K562 (cell line): ENCODE data around the gene MCM7. TPM values are rescaled to one million over a fixed set of nuclear protein-coding genes. Genes with fewer than 3 reads are reported as not detected.

Experiments used
- NRF1 ChIP-seq, 2 experiments: fragments of 450-650 bp; IDR thresholded peaks in 1 of 2; conservative IDR thresholded peaks in 1 of 2; 2 replicates each; pipeline ENCODE4 v1.6.1; 2014; ENCODE audit warnings: mild to moderate bottlenecking in 2 of 2
- POLR2B ChIP-seq: fragments of 450-650 bp; IDR thresholded peaks from 2 replicates; pipeline ENCODE4 v1.6.1; 2018; ENCODE audit warnings: low read depth; ENCODE audit not compliant: partially characterized antibody
- RFX1 ChIP-seq: fragments of 450-650 bp; IDR thresholded peaks from 2 replicates; pipeline ENCODE4 v1.6.1; 2016; ENCODE audit warnings: mild to moderate bottlenecking, moderate library complexity
- SAFB ChIP-seq: fragments of 200-400 bp; formaldehyde crosslinking; IDR thresholded peaks from 2 replicates; pipeline ENCODE4 v1.6.1; 2017; ENCODE audit warnings: low read depth, low read length, borderline replicate concordance
- ZFPM2 ChIP-seq: fragments of 250-450 bp; sonication (Bioruptor Pico); IDR thresholded peaks from 2 replicates; pipeline ENCODE4 v1.5.1; 2022; ENCODE audit warnings: mild to moderate bottlenecking
- polyA plus RNA-seq, 8 experiments: library from polyadenylated mRNA; depleted of rRNA in 4 of 8; stranded (reverse) in 5 of 8; unstranded in 3 of 8; fragments of >200 nt; fragmentation: Nextera tagmentation in 2 of 8; fragmentation: Illumina TruSeq in 1 of 8; extraction: Ambion mirVana in 2 of 8; extraction: Trizol in 1 of 8; gene quantifications; 2 replicates each; pipeline versions ENCODE4 v1.2.1 to v1.2.3, GENCODE V29; 2011 to 2014; ENCODE audit warnings: inconsistent platforms in 1 of 8, missing spikeins in 1 of 8
- total RNA-seq, 7 experiments: library from RNA; depleted of rRNA in 6 of 7; stranded (reverse); fragments of >200 nt in 6 of 7; fragmentation: Illumina TruSeq in 2 of 7; extraction: Trizol in 2 of 7; gene quantifications; 2 replicates each; pipeline versions ENCODE4 v1.2.1 to v1.2.3, GENCODE V29; 2011 to 2021; ENCODE audit warnings: low replicate concordance in 1 of 7
- TF ChIP-seq, protein P1 (sequence below): sonication (generic); formaldehyde crosslinking; IDR thresholded peaks from 2 replicates; pipeline ENCODE4 v1.8.0; 2022; ENCODE audit warnings: missing genetic modification reagents, mild to moderate bottlenecking, borderline replicate concordance
- TF ChIP-seq, protein P2 (sequence below): fragments of 450-650 bp; IDR thresholded peaks from 2 replicates; pipeline ENCODE4 v1.6.1; 2017; ENCODE audit warnings: antibody characterized with exemption, mild to moderate bottlenecking
- TF ChIP-seq, protein P3 (sequence below): sonication (generic); formaldehyde crosslinking; IDR thresholded peaks from 2 replicates; pipeline ENCODE4 v1.8.1; 2022; ENCODE audit warnings: missing genetic modification reagents
- TF ChIP-seq, protein P4 (sequence below), 3 experiments: IDR thresholded peaks in 2 of 3; conservative IDR thresholded peaks in 1 of 3; 2 replicates each; pipeline ENCODE4 v1.5.1; 2011 to 2012; ENCODE audit warnings: low read length in 3 of 3, mild to moderate bottlenecking in 3 of 3, control low read depth in 2 of 3, improper control_type of control experiment in 1 of 3, inconsistent platforms in 1 of 3, low read depth in 1 of 3, mixed read lengths in 1 of 3, moderate library complexity in 1 of 3; ENCODE audit not compliant: insufficient read depth in 2 of 3
- TF ChIP-seq, protein P5 (sequence below): fragments of 450-650 bp; formaldehyde crosslinking; IDR thresholded peaks from 2 replicates; pipeline ENCODE4 v1.4.0; 2020; ENCODE audit warnings: mild to moderate bottlenecking, moderate library complexity
- TF ChIP-seq, protein P6 (sequence below): sonication (generic); formaldehyde crosslinking; IDR thresholded peaks from 2 replicates; pipeline ENCODE4 v1.8.0; 2022; ENCODE audit warnings: mild to moderate bottlenecking, missing genetic modification reagents, borderline replicate concordance

The MCM7 gene
- total and polyA plus RNA-seq, 9 of the 15 experiments (the other 6 are each of a cell fraction or from before 2014, with no cell fraction given): 329 to 856 (median 437) TPM

DNA sequence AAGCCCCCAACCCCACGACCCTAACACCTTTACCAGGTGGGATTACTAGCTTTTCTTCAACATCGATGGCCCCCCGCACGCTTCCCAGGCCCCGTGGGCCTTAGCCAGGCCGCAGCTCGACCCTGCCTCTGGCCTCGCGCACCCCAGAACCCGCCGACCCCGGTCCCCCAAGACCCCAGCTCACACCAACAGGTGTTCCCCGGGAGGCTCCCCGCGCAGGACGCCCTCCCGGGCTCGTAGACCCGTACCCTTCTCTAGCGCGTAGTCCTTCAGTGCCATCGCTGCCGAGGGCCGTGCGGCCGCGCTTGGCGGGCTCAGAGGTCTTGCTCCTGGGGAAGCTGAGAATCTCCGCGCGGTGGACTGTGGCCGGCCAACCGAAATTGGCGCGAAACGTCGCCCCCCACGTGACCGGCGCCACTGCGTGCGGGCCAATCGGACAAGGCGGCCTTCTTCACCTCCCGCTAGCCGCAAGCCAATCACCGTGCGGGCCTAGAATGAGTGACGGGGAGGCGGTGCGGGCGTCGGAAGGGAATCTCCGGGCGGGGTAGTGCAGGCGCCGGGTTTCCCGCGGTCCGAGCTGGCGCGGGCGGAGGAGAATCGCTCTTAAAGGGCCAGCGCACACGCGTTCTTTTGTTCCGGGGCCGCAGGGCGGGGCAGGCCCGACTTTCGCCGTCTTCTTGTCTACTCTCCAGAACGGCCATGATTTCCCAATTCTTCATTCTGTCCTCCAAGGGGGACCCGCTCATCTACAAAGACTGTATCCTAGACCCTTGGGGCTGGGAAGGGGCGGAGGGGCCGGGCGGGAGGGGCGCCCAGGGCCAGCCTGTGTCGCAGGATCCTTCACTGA is at the start of gene MCM7, which contains the start of gene AP4M1 (continued):
- TF ChIP-seq, protein P1, sequence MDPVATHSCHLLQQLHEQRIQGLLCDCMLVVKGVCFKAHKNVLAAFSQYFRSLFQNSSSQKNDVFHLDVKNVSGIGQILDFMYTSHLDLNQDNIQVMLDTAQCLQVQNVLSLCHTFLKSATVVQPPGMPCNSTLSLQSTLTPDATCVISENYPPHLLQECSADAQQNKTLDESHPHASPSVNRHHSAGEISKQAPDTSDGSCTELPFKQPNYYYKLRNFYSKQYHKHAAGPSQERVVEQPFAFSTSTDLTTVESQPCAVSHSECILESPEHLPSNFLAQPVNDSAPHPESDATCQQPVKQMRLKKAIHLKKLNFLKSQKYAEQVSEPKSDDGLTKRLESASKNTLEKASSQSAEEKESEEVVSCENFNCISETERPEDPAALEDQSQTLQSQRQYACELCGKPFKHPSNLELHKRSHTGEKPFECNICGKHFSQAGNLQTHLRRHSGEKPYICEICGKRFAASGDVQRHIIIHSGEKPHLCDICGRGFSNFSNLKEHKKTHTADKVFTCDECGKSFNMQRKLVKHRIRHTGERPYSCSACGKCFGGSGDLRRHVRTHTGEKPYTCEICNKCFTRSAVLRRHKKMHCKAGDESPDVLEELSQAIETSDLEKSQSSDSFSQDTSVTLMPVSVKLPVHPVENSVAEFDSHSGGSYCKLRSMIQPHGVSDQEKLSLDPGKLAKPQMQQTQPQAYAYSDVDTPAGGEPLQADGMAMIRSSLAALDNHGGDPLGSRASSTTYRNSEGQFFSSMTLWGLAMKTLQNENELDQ (CRISPR knock-in tag): peak; percentile 92; the same call in 1 of the 2 replicates
- TF ChIP-seq, protein P2, sequence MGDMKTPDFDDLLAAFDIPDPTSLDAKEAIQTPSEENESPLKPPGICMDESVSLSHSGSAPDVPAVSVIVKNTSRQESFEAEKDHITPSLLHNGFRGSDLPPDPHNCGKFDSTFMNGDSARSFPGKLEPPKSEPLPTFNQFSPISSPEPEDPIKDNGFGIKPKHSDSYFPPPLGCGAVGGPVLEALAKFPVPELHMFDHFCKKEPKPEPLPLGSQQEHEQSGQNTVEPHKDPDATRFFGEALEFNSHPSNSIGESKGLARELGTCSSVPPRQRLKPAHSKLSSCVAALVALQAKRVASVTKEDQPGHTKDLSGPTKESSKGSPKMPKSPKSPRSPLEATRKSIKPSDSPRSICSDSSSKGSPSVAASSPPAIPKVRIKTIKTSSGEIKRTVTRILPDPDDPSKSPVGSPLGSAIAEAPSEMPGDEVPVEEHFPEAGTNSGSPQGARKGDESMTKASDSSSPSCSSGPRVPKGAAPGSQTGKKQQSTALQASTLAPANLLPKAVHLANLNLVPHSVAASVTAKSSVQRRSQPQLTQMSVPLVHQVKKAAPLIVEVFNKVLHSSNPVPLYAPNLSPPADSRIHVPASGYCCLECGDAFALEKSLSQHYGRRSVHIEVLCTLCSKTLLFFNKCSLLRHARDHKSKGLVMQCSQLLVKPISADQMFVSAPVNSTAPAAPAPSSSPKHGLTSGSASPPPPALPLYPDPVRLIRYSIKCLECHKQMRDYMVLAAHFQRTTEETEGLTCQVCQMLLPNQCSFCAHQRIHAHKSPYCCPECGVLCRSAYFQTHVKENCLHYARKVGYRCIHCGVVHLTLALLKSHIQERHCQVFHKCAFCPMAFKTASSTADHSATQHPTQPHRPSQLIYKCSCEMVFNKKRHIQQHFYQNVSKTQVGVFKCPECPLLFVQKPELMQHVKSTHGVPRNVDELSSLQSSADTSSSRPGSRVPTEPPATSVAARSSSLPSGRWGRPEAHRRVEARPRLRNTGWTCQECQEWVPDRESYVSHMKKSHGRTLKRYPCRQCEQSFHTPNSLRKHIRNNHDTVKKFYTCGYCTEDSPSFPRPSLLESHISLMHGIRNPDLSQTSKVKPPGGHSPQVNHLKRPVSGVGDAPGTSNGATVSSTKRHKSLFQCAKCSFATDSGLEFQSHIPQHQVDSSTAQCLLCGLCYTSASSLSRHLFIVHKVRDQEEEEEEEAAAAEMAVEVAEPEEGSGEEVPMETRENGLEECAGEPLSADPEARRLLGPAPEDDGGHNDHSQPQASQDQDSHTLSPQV: peak; percentile 3; the same call in 1 of the 2 replicates
- TF ChIP-seq SAFB (0 out of 2 replicates have a peak, but pooled peaks have one; percentile 30), ZFPM2 (CRISPR knock-in tag) (no peak), POLR2B (peak; percentile 88), NRF1 (conservative IDR thresholded peaks at IDR 0.05 in 1 of 2, IDR thresholded peaks at IDR 0.05 in 1 of 2) (peak; percentile 85 to 88), RFX1 (no peak)
- TF ChIP-seq, protein P3, sequence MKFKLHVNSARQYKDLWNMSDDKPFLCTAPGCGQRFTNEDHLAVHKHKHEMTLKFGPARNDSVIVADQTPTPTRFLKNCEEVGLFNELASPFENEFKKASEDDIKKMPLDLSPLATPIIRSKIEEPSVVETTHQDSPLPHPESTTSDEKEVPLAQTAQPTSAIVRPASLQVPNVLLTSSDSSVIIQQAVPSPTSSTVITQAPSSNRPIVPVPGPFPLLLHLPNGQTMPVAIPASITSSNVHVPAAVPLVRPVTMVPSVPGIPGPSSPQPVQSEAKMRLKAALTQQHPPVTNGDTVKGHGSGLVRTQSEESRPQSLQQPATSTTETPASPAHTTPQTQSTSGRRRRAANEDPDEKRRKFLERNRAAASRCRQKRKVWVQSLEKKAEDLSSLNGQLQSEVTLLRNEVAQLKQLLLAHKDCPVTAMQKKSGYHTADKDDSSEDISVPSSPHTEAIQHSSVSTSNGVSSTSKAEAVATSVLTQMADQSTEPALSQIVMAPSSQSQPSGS: 0 out of 2 replicates have a peak, but pooled peaks have one; percentile 52
- TF ChIP-seq, protein P4, sequence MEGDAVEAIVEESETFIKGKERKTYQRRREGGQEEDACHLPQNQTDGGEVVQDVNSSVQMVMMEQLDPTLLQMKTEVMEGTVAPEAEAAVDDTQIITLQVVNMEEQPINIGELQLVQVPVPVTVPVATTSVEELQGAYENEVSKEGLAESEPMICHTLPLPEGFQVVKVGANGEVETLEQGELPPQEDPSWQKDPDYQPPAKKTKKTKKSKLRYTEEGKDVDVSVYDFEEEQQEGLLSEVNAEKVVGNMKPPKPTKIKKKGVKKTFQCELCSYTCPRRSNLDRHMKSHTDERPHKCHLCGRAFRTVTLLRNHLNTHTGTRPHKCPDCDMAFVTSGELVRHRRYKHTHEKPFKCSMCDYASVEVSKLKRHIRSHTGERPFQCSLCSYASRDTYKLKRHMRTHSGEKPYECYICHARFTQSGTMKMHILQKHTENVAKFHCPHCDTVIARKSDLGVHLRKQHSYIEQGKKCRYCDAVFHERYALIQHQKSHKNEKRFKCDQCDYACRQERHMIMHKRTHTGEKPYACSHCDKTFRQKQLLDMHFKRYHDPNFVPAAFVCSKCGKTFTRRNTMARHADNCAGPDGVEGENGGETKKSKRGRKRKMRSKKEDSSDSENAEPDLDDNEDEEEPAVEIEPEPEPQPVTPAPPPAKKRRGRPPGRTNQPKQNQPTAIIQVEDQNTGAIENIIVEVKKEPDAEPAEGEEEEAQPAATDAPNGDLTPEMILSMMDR (IDR thresholded peaks at IDR 0.05 in 2 of 3, conservative IDR thresholded peaks at IDR 0.05 in 1 of 3; ENCODE audit: insufficient read depth in 2 of 3, low read depth in 1 of 3, low read length in 3 of 3): peak in 1 of 3 experiments; percentile 7; a peak in 1 of 6 replicates
- TF ChIP-seq, protein P5, sequence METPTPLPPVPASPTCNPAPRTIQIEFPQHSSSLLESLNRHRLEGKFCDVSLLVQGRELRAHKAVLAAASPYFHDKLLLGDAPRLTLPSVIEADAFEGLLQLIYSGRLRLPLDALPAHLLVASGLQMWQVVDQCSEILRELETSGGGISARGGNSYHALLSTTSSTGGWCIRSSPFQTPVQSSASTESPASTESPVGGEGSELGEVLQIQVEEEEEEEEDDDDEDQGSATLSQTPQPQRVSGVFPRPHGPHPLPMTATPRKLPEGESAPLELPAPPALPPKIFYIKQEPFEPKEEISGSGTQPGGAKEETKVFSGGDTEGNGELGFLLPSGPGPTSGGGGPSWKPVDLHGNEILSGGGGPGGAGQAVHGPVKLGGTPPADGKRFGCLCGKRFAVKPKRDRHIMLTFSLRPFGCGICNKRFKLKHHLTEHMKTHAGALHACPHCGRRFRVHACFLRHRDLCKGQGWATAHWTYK (CRISPR knock-in tag): 0 out of 2 replicates have a peak, but pooled peaks have one; percentile 43
- TF ChIP-seq, protein P6, sequence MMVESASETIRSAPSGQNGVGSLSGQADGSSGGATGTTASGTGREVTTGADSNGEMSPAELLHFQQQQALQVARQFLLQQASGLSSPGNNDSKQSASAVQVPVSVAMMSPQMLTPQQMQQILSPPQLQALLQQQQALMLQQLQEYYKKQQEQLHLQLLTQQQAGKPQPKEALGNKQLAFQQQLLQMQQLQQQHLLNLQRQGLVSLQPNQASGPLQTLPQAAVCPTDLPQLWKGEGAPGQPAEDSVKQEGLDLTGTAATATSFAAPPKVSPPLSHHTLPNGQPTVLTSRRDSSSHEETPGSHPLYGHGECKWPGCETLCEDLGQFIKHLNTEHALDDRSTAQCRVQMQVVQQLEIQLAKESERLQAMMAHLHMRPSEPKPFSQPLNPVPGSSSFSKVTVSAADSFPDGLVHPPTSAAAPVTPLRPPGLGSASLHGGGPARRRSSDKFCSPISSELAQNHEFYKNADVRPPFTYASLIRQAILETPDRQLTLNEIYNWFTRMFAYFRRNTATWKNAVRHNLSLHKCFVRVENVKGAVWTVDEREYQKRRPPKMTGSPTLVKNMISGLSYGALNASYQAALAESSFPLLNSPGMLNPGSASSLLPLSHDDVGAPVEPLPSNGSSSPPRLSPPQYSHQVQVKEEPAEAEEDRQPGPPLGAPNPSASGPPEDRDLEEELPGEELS: peak; percentile 68; the same call in 1 of the 2 replicates
